A549 (cell line): ENCODE results near the gene SGO2. TPM values are rescaled to one million over a fixed set of nuclear protein-coding genes. Genes with fewer than 3 reads are reported as not detected.

Source experiments
- ATAC-seq, 2 experiments: fragments of 200-7000 bp in 1 of 2; fragments of >200 bp in 1 of 2; cut with Nextera tagmentation in 1 of 2; cut with Tn5 transposase in 1 of 2; 3 replicates each; pipeline versions ENCODE4 v1.8.0 to v1.9.1; 2018 to 2020; ENCODE audit warnings: mild to moderate bottlenecking in 1 of 2, moderate library complexity in 1 of 2
- CTCF ChIA-PET: fragments of 300-600 bp; sonication (Branson Sonifier 250); formaldehyde crosslinking; extraction: SDS; loops from one replicate; lab custom pipeline; 2021; ENCODE audit warnings: antibody characterized with exemption, inconsistent platforms; lab: Yijun Ruan, JAX
- POLR2A ChIA-PET: fragments of 350-600 bp; formaldehyde crosslinking; extraction: SDS; loops from one replicate; lab custom pipeline; 2021; ENCODE audit warnings: antibody characterized with exemption, inconsistent platforms; lab: Yijun Ruan, JAX
- DNase-seq, 2 experiments: peaks; one replicate each; pipeline versions ENCODE4 v3.0.0 to v3.0.0-alpha.2; 2011 to 2016; ENCODE audit warnings: low read depth in 1 of 2, low spot score in 1 of 2
- FAIRE-seq: peaks from 2 replicates; lab custom pipeline; 2011; peaks lifted over from hg19 to GRCh38; lab: Jason Lieb, UNC
- H3K27ac ChIP-seq, 2 experiments: fragments of >200 bp; sonication (Bioruptor Twin); formaldehyde crosslinking; 3 replicates each; pipeline ENCODE4 v1.5.1; 2016 to 2017
- H3K4me1 ChIP-seq: fragments of >200 bp; sonication (Bioruptor Twin); formaldehyde crosslinking; 3 replicates; pipeline ENCODE4 v1.6.1; 2016
- H3K4me2 ChIP-seq: fragments of >200 bp; sonication (Bioruptor Twin); formaldehyde crosslinking; 3 replicates; pipeline ENCODE4 v1.6.1; 2016
- H3K4me3 ChIP-seq: fragments of >200 bp; sonication (Bioruptor Twin); formaldehyde crosslinking; 3 replicates; pipeline ENCODE4 v1.5.1; 2016
- H3K9me3 ChIP-seq: fragments of >200 bp; sonication (Bioruptor Twin); formaldehyde crosslinking; 3 replicates; pipeline ENCODE4 v1.6.1; 2016
- CBX2 ChIP-seq: fragments of 200-600 bp; sonication (generic); IDR thresholded peaks from 2 replicates; pipeline ENCODE4 v1.6.1; 2016; ENCODE audit warnings: low read depth, mild to moderate bottlenecking, borderline replicate concordance
- CBX8 ChIP-seq: fragments of 200-600 bp; sonication (generic); IDR thresholded peaks from 2 replicates; pipeline ENCODE4 v1.6.1; 2016
- CHD4 ChIP-seq: fragments of 200-600 bp; sonication (generic); IDR thresholded peaks from 2 replicates; pipeline ENCODE4 v1.6.1; 2016; ENCODE audit warnings: antibody characterized with exemption, mild to moderate bottlenecking, borderline replicate concordance
- CTCF ChIP-seq: fragments of >200 bp; sonication (Bioruptor Twin); formaldehyde crosslinking; IDR thresholded peaks from 3 replicates; pipeline ENCODE4 v1.5.1; 2016
- E2F6 ChIP-seq: IDR thresholded peaks from 2 replicates; pipeline ENCODE4 v1.6.1; 2012; ENCODE audit warnings: low read depth, borderline replicate concordance
- EHMT2 ChIP-seq: fragments of 200-600 bp; sonication (generic); IDR thresholded peaks from 2 replicates; pipeline ENCODE4 v1.6.1; 2016; ENCODE audit warnings: antibody characterized with exemption, low read depth, mild to moderate bottlenecking, moderate library complexity
- FOXS1 ChIP-seq: fragments of 250-450 bp; sonication (Bioruptor Pico); IDR thresholded peaks from 2 replicates; pipeline ENCODE4 v1.5.0; 2020; ENCODE audit warnings: mild to moderate bottlenecking, moderate library complexity
- HOXB13 ChIP-seq: fragments of 250-450 bp; sonication (Bioruptor Pico); IDR thresholded peaks from 2 replicates; pipeline ENCODE4 v1.5.0; 2020; ENCODE audit warnings: low read depth, mild to moderate bottlenecking, moderate library complexity
- HOXB5 ChIP-seq: fragments of 250-450 bp; sonication (Bioruptor Pico); IDR thresholded peaks from 2 replicates; pipeline ENCODE4 v1.5.0; 2020; ENCODE audit warnings: mild to moderate bottlenecking, moderate library complexity
- JUN ChIP-seq, 2 experiments: fragments of >200 bp; sonication (Bioruptor Twin); formaldehyde crosslinking; IDR thresholded peaks; 2 replicates in 1 of 2; 3 replicates in 1 of 2; pipeline ENCODE4 v1.6.1; 2016 to 2017
- KDM1A ChIP-seq: fragments of 200-600 bp; sonication (generic); IDR thresholded peaks from 2 replicates; pipeline ENCODE4 v1.6.1; 2016; ENCODE audit warnings: low read depth, mild to moderate bottlenecking
- MAFK ChIP-seq: fragments of 450-650 bp; IDR thresholded peaks from 2 replicates; pipeline ENCODE4 v1.6.1; 2014; ENCODE audit not compliant: partially characterized antibody
- MAX ChIP-seq: IDR thresholded peaks from 2 replicates; pipeline ENCODE4 v1.6.1; 2012
- PBX3 ChIP-seq: IDR thresholded peaks from 2 replicates; pipeline ENCODE4 v1.6.1; 2012
- POLR2AphosphoS2 ChIP-seq: conservative IDR thresholded peaks from 2 replicates; pipeline ENCODE4 v1.6.1; 2012; ENCODE audit warnings: low read length, improper control_type of control experiment, inconsistent platforms
- REST ChIP-seq: fragments of 200-600 bp; sonication (generic); IDR thresholded peaks from 2 replicates; pipeline ENCODE4 v1.6.1; 2016; ENCODE audit warnings: antibody characterized with exemption, mild to moderate bottlenecking, moderate library complexity
- RNF2 ChIP-seq: fragments of 200-600 bp; sonication (generic); IDR thresholded peaks from 2 replicates; pipeline ENCODE4 v1.6.1; 2016; ENCODE audit warnings: low read depth, mild to moderate bottlenecking, antibody characterized with exemption, moderate library complexity, borderline replicate concordance
- TP53 ChIP-seq: fragments of 250-450 bp; sonication (Bioruptor Pico); IDR thresholded peaks from 2 replicates; pipeline ENCODE4 v1.5.0; 2021; ENCODE audit warnings: mild to moderate bottlenecking, moderate library complexity
- USF2 ChIP-seq: fragments of 450-650 bp; IDR thresholded peaks from 2 replicates; pipeline ENCODE4 v1.6.1; 2014; ENCODE audit warnings: antibody characterized with exemption
- ZC3H11A ChIP-seq: fragments of 450-650 bp; IDR thresholded peaks from 2 replicates; pipeline ENCODE4 v1.6.1; 2014; ENCODE audit warnings: antibody characterized with exemption, mild to moderate bottlenecking
- ZNF302 ChIP-seq: fragments of 250-450 bp; sonication (Bioruptor Pico); IDR thresholded peaks from 2 replicates; pipeline ENCODE4 v1.9.0; 2021; ENCODE audit warnings: inconsistent platforms, mild to moderate bottlenecking, moderate library complexity
- WGBS: methylation state at CpG from one replicate; pipeline ENCODE4 v1.1.6; 2017; ENCODE audit errors: missing lambda C conversion rate; 5-methylcytosine and 5-hydroxymethylcytosine counted together
- polyA plus RNA-seq, 4 experiments: library from polyadenylated mRNA; depleted of rRNA in 3 of 4; stranded (reverse); fragments of >200 nt; fragmentation: RNase III in 1 of 4; extraction: RNeasy Plus Mini Kit Qiagen cat#74134 plus additional on column Dnase treatment in 1 of 4; gene quantifications; 2 replicates in 3 of 4; 3 replicates in 1 of 4; pipeline ENCODE4 v1.2.3, GENCODE V29; 2011 to 2017

The SGO2 gene
- polyA plus RNA-seq, 2 of the 4 experiments (the other 2 are of a cell fraction): 14.4 to 26.2 TPM

- TF ChIP-seq REST (no peak), FOXS1 (CRISPR knock-in tag) (no peak), TP53 (no peak), JUN (IDR thresholded peaks at IDR 0.05) (peak; percentile 40 to 73; a peak in 3 of 5 replicates), ZC3H11A (no peak), EHMT2 (no peak), HOXB5 (CRISPR knock-in tag) (no peak), E2F6 (peak; percentile 72), CBX2 (no peak)
- TF ChIP-seq, all 56 proteins: peak for 9
Measured at GRCh38 chr2:200525882-200526651, at the start of gene SGO2 (continued).

- Histone ChIP-seq H3K9me3 (no peaks in the 10 kb centered on the region), H3K4me1 (peaks cover 40% of the 10 kb centered on the region), H3K27ac (peak overlapping the region in 1 of 2 experiments; percentile 64; a peak in 3 of 6 replicates), H3K4me2 (no peak overlapping the region)
- POLR2A ChIA-PET: no interaction called here
- no peak for DNase-seq
- no peak for TF ChIP-seq PBX3
- TF ChIP-seq, all 56 proteins: peak for 0
- FAIRE-seq: no peak
- 92% methylated on average over 8 of the region's 8 CpGs for WGBS
- no peak for ATAC-seq
- CTCF ChIA-PET: interaction anchor here (0.6 to 2.5 kb wide), 4 partner anchors 14 to 497 kb away, joined by 3 to 7 read pairs (median 3); no protein-coding TSS in a partner anchor
- H3K4me3 ChIP-seq: no peak overlapping the region
Measured at GRCh38 chr2:200476836-200477235, 49.2 kb upstream of the SGO2 start.

- ATAC-seq (no peak), DNase-seq (no peak), FAIRE-seq (no peak)
- CTCF ChIA-PET: interaction anchor here (0.6 to 2.5 kb wide), 4 partner anchors 10 to 498 kb away, joined by 3 to 7 read pairs (median 5); no protein-coding TSS in a partner anchor
- H3K4me1 ChIP-seq: peaks cover 49% of the 10 kb centered on the region
- H3K4me3 ChIP-seq: no peak overlapping the region
- peak overlapping the region; percentile 90 to 92; a peak in 5 of 6 replicates for H3K27ac ChIP-seq
- no peaks in the 10 kb centered on the region for H3K9me3 ChIP-seq
- TF ChIP-seq MAFK: no peak
- TF ChIP-seq CHD4: no peak
- no peak for TF ChIP-seq CBX8
- TF ChIP-seq CTCF: no peak
- TF ChIP-seq ZNF302 (CRISPR knock-in tag): no peak
- no peak for TF ChIP-seq RNF2
- TF ChIP-seq KDM1A: no peak
- no peak for TF ChIP-seq E2F6
- no peak for TF ChIP-seq HOXB5 (CRISPR knock-in tag)
- TF ChIP-seq USF2: no peak
- no peak for TF ChIP-seq POLR2AphosphoS2
- no peak for TF ChIP-seq MAX
- TF ChIP-seq HOXB13 (CRISPR knock-in tag): no peak
- 93% methylated on average over 21 of the region's 21 CpGs for WGBS
- POLR2A ChIA-PET: no interaction called here
- H3K4me2 ChIP-seq: no peak overlapping the region
Measured at GRCh38 chr2:200477667-200478131, 48.3 kb upstream of the SGO2 start.
